GM18499 (cell line): ENCODE data around the gene CSMD2.

Experiments
- ATAC-seq: cut with Tn5 transposase; IDR thresholded peaks from one replicate; pipeline ENCODE4 v1.9.1; 2021; ENCODE audit warnings: moderate number of reproducible peaks; ENCODE audit not compliant: insufficient read depth, unreplicated experiment

The CSMD2 gene

DNA sequence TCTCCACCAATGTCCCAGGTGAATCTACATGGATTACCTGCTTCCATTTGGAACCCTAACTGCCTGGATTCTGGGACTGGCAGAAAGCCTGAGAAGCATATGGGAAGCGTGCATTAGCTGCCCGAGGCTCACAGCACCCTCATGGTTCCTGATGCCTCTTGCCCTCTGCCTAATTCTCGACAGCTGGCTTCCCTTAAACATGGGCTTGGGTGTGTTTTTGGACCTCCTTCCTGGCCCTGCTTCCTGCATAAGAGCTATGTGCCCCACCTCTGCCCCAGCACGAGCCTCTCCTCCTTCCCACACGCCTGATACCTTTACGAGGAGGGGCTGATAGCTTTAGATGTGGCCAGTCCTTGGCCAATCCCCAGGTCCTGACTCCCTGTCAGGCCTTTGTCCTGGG is 453.5 kb downstream of the CSMD2 start:
- no peak for ATAC-seq

DNA sequence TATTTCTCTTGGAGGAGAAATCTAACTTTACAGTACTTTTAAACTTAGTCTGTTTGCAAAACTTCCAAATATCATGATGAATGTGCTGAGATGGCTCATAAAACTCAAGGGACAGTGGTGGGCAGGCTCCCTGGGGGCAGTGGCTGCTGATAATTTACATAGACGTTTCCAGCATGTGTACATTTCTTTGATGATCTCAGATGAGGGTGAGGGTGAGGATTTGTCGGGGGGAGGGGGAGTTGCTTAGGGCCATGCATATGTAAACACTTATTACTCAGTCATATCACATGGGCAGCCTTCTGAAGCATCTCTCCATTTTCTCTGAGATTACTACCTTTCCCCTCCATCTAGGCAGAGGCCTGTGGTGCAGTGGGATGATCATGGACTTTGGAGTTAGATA is 454.1 kb downstream of the CSMD2 start:
- no peak for ATAC-seq

DNA sequence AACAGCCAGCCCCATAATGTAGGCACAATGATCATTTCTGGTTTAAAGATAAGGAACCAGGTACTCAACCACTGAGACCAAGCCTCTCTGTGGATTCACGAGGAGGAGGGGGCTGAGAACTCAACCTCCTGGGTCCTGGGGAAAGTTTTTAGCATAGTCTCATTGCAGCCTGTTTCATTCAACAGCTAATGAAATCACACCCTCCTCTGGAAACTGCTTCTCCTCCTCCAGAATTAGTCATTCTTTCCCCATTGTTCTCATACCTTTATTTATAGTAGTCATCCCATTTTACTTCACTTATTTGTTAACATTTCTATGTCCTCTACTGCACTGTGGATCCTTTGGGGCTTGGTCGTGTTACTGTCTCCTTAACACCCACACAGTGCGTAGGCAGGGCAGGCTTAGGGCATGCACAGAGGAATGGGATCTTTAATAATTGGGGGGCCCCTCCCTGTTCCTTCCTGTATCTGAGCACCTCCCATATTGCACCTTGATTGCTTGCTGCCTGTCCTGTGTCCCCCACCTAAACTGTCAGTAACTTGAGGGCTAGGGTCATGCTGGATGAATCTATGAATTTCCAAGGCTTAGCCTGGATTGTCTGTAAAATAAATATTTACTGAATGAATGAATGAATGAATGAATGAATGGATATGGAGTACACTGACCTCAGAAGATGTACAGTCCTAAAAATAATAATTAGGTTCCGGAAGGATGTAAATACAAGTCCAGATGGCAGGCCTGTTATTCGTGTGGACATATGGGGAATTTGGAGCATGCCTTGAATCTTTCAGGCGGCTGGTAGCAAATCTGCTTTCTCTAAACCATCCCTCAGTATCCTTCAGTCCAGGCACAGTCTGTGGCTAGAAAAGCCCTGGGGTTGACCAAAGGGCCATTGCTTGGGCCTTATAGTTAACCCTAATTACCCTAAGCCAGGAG is 455.0 kb downstream of the CSMD2 start:
- ATAC-seq, result no peak

DNA sequence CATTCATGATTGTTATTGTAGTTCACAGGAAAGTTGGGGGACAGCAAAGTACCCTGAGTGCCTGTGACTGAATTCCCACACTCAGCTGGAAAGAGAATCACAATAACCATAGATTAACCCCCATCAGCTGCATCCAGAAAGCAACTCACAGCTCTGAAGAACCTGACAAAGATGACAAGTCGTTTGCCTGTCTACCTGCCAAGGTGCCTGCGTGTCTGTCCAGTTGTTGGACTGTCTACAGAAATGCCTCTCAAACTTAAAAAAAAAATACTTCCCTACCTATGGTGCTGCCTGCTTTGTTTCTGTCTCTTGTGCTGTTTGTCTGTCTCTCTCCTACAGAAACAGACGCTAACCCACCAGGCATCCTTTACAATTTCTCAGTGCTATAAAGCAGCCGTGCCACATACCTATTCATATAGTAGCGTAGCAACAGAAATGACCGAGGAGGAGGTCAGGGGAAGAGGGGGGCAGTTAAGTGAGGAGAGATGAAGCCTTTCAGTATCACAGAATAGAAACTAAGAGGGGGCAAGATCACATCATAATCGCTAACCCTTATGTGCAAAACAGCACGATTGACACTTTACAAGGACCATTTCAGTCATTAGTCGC is 455.8 kb downstream of the CSMD2 start:
- ATAC-seq, result no peak

DNA sequence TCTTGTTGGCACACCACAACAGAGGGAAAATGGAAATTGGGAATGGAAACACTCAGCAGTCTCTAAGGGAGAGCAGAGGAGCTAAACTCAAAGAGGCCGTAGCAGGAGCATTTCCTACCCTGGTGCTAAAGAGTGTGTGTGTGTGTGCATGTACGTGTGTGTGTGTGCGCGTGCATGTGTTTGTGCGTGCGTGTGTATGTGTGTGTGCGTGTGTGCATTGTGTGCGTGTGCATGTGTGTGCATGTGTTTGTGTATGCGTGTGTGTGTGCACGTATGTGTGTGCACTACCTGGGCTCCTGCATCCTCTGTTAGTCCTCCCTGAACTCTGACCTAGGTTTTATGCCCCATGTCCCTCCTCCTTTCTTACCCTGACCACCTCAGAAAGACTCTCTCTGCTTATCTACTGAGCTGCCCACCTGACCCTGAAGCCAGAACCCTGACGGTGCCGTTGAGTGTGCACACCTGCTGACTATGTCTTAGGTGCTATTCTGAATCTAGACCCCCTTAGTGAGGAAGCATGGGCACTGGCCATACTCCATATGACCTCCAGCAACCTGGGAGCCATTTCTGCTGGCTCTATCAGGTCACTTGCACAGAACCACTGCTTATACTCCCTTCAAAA is 458.3 kb downstream of the CSMD2 start:
- no peak for ATAC-seq

DNA sequence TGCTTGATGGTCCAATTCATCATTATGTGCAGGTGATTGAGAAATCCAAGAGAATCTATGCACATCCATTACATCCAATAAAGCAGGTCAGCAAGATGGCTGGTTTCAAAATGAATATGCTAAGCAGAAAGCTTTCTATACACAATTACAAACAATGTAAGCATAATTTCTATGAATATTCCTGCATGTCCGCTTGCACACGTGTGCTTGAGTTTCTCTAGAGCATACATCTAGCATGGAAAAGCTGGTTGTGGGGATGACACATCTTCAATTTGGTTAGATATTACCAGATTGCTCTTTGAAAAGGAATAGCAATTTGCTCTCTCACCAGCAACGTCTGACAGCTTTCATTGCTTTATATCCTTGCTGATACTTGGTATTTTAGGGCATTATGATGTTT is 461.6 kb downstream of the CSMD2 start:
- no peak for ATAC-seq

DNA sequence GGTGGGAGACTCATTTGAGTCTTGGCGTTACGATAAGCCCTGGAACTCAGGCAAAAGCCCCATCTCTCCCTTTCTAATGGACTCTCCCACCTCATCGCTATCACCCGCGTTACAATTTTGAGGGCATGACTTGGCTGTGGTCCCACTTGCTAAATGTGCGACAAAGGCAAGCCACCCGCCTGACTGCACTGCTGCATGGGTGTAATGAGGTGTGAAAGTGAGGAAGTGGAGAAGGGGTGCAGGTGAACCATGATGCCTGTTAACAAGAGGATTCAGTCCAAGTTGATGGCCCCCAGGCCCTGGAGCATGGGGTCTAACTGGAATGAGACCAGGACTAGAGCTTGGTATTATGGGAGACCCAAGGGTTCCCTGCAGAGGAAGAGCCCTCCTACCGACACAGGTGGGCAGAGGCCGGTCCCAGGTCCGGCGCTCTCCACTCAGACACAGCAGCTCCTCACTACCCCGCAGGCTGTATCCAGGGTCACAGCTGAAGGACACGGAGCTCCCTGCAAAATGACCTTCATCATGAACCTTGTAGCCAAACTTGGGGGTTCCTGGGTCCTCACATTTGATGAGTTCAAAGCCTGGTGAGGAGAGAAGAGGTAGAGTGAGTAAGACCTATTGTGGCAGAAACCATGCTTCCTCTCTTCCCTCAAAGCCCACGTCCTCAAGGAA is 466.5 kb downstream of the CSMD2 start:
- ATAC-seq, result no peak

DNA sequence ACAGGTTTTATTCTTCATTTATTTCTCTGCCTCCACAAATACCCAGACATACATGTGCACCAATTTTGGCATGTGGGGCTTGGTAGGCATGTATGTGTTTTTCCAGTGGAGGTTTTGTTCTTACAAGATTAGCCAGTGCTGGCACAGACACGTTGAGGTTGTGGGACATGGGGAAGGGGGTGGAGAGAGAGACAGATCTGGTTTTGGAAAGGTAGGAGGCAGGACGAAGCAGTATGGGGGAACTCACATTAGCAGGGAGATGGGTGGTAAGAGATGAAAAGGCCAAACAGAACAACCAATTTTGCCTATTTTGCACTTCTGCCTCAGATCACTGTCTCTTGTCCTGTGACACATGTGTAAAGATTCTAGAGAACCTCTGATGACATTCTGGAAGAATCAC is 467.2 kb downstream of the CSMD2 start:
- no peak for ATAC-seq

DNA sequence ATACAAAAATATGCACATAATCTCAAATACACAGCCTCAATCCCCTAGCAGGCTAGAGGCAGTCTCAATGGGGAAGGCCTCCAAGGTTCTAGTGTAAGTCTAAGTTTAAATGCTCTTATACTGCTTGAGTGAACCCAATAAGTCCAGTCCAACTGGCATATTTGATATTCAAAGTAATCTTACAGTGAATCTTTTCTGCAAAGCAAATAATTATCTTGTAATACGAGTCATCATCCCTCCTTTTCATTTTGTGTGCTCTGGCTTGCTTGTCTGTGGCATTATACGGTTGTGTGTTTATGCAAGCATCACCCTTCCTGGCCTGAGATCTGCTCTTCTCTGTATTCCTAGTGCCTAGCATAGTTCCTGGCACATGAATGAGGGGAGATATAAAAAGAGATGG is 468.1 kb downstream of the CSMD2 start:
- ATAC-seq, result no peak

DNA sequence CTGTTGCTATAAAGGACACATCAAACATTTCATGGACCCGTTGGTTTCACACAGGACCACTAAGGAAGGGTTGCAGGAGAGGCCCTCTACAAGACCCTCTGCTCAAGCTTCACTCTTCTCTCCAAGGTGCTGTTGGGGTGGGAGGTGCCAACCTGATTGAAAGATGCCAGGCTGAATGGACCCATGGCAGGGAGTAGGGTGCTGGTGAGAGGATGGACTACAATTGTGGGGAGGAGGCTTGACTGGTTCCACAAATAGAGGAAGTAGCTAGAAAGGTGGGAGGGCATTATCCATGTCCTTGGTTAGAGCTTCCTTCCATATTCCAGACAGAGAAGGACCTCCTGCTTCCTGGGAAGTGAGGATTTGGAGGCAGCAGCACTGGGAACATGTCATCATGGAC is 468.7 kb downstream of the CSMD2 start:
- ATAC-seq, result no peak

DNA sequence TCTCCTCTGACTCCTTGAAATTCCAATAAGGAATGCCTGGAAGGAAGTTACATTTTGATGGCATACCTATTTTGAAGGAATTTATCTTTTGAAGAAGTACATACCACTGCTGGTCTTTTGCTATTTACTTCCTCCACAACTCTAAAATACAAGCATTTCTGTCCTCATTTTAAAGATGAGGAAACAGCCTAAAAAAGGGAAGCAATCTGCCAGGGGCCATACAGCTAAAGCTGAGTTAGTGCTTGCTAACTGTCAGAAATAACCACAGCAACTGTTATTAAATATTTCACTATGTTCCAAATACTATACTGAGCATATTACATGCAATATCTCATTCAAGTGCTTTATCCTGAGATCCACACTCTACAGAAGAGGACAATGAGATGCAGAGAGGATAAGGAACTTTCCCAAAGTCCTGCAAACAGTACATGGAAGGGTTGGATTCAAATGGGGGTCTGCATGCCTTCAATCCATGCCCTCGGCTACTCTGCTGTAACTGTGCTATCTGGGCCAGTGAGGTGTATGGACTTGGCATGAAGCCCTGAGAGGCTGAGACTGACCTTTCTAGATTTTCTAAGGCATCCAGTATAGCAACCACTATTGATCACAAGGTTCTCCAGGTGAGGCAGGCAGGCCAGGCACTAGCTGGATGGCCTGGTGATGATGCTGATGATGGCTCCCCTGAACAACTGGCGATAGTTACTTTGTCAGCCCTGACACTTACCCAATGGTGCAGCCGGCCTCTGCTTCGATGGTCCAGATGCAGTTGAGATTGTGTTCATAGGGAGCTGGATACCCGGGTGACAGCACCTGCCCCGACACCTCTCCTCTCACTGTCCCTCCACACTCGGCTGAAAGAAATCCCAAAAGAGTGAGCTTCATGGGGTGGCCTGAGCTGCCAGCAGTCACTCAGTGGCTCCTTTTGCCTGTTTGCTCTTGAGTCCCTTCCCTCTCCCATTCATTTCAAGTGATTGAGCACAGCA is 472.5 kb downstream of the CSMD2 start:
- no peak for ATAC-seq

DNA sequence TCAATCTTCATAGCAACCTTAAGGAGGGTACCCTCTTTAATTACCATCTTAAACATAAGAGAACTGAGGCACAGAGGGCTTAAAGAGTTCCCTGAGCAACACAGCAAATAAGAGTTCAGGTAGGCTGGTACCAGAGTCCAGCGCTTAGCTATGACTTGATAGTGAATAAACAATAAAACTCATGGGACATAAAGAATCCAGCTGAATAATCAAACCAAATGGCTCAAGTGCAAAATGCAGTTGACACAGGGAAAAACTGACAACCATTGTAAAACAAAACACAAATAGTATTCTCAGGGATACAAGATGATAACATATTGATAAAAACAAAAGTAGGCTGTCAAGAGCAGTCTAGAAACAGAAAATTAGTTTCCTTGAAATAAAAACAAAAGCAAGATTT is 478.0 kb downstream of the CSMD2 start:
- no peak for ATAC-seq

DNA sequence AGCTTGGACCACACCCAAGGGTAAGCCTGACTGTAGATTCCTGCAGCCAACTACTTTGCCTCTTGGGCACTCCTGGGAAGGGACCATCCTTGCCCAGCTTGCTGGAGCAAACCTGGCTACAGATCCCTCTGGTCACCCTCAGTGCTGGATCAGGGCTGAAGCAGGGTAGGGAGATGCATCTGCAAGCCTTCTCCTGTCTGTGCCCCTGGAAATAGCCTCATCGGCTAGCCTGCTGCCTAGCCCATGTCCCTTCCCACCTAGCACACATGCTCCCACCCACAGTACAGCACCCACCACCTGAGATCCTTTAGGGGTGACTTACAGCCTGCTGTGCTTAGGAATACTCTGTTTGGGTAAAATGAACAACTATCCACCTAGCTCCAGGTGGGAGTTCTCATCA is 478.5 kb downstream of the CSMD2 start:
- ATAC-seq, result no peak

DNA sequence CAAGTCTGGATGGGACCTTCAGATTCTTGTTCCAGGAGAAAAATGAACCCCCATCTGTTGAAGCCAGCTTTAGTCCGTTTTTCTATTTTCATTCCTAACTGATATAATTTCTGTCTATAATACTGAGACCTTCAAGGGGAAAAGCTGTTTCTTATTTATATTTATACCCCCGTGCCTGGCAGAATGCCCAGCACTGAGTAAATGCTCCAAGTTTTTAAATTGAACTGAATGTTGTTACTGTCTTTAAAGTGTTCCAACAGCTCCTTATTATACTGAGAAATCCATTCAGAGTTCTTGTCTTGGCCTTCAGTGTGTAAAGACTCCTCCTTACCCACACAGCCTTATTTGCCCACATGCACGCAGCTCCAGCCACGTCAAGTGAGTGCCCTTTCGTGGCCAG is 479.8 kb downstream of the CSMD2 start:
- ATAC-seq, result no peak

DNA sequence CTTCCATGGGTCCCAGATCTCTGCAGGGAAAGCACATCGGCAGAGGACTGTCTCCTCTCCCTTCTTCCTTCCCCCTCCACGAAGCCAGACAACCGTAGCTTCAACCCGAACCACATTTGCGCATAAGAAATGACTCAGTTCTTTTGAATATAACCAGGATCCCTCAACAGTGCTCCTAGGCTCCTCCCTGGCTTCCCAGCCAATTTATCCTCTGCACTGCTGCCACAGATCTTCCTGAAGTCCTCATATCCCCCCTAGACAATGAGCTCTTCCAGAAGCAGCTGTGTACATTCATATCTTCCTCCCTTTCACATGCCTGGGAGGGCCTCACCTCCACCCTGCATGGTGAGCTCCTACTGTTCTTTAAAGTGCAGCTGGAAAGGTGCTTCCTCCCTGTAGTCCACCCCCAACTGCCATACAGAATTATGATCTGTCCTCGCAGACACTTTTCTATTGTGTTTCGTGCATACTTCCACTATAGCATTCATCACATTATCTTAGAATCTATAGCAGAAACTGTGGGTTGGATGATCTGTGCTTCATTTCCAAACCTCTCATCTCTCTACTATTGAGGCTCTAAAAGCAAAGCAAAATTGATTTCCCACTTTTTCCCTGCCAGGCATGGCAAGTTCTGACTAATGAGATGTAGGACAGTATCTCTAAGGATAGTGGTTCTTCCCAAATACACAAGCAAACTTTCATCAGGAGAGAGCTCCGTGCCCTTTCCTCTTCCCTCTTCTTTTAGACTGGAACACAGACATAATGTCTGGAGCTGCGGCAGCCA is 480.4 kb downstream of the CSMD2 start:
- ATAC-seq, result no peak

DNA sequence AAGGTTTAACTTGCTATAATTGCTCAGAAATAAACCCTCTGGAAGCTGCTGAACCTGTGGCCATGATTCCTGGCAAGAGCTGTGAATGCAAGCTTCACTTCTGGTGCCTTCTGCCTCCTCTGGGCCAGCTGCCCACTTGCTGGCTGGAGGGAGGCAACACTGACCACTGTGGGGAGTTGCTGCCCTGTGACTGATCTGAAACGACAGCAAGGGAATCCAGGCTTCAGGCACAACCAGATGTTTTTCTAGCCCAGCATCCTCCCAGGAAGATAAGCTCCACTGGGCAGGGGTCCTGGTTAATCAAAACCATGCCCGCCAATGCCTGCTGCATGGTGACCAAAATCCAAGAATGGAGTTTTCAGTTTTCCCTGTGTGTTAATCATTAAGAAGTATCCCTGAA is 481.1 kb downstream of the CSMD2 start:
- ATAC-seq, result no peak

DNA sequence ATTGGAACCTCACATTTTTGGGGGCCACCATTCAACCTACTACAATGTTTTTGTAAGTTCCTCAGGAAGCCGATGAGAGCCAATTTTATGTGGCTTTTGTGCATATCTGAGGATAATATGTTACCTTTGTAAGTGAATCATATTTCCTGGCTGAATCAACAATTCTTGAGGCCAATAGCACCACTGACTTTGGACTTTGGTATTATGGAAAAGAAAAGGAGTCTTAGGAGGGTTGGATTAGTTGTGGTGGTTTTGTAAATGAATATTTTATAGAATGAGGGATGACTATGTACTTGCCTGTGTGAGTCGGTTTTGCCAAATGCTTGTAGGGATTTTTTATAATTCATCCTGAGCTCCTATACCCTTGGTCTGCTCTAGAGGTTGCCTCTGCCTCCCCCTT is 482.7 kb downstream of the CSMD2 start:
- no peak for ATAC-seq

DNA sequence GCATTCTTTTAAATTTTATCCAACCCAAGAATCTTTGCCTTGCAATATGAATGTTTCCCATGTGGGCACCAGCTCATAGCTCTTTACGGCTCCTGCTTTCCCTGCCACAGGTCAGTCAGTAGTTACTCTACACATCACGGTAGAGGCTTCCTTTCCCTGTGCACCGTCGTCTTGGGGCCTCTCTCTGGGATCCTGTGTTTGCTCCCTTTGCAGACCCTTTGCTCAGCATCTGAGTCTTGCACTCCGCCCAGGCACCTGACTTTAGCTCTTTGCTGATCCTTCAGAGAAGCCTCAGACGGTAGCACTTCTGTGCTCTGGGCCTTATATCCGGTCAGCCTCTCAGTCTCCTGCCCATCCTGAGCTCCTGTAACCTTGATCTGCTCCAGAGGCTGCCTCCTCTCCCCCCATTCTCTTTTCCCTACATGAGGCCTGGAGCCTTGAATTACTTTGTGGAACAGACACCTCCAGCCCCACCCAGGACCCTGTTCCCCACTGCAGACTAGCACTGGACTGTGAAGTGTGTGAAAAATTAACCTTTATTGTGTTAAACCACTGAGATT is 484.7 kb downstream of the CSMD2 start:
- ATAC-seq, result no peak

DNA sequence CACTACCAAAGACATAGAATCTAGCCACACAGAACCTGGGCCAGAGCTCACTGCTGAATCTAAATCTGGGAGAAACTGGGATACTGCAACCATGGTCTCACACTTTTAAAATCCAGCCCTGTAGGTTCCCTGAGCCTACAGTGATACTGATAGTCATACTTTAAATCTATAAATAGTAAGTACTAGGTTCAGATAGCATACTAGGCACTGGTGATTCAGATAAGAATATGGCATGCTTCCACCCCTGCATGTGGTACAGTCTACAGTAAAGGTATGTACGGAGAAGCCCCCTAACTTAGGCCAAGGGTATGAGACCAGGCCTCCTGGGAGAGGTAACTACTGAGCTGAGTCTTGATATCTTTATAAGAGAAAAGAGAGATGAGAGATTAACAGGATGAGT is 494.5 kb downstream of the CSMD2 start:
- ATAC-seq, result no peak
